HEK293 (cell line): ENCODE results near the gene PRRC2B.

Source experiments
- CTCF ChIA-PET: fragments of 350-600 bp; formaldehyde crosslinking; extraction: SDS; loops from one replicate; lab custom pipeline; 2021; ENCODE audit warnings: antibody characterized with exemption; lab: Yijun Ruan, JAX
- POLR2A ChIA-PET: fragments of 300-600 bp; formaldehyde crosslinking; extraction: SDS; loops from one replicate; lab custom pipeline; 2020; ENCODE audit warnings: antibody characterized with exemption, inconsistent platforms; lab: Yijun Ruan, JAX
- H3K27ac ChIP-seq: fragments of 200-500 bp; sonication (Bioruptor generic); 2 replicates; pipeline ENCODE4 v1.5.1; 2014; ENCODE audit warnings: low read depth, low read length, control low read depth, inconsistent platforms; ENCODE audit errors: extremely low read depth
- H3K36me3 ChIP-seq, 2 experiments: fragments of 200-500 bp in 1 of 2; sonication (Bioruptor generic) in 1 of 2; 1 replicate in 1 of 2; 2 replicates in 1 of 2; pipeline ENCODE4 v1.5.1; 2014 to 2017; ENCODE audit warnings: inconsistent platforms in 2 of 2, low read length in 2 of 2; ENCODE audit not compliant: control insufficient read depth in 2 of 2, insufficient read depth in 1 of 2
- H3K4me1 ChIP-seq: fragments of 200-500 bp; sonication (Bioruptor generic); 2 replicates; pipeline ENCODE4 v1.5.1; 2014; ENCODE audit warnings: mild to moderate bottlenecking, low read length, inconsistent platforms; ENCODE audit not compliant: control insufficient read depth, insufficient read depth
- H3K4me3 ChIP-seq: 2 replicates; pipeline ENCODE4 v1.5.1; 2011; ENCODE audit warnings: low read depth, mild to moderate bottlenecking, control low read depth, low read length, moderate library complexity
- H3K9me3 ChIP-seq: fragments of 200-500 bp; sonication (Bioruptor generic); 2 replicates; pipeline ENCODE4 v1.5.1; 2014; ENCODE audit warnings: low read depth, low read length, inconsistent platforms; ENCODE audit not compliant: control insufficient read depth, insufficient read depth
- ATF2 ChIP-seq: fragments of 450-650 bp; formaldehyde crosslinking; IDR thresholded peaks from 2 replicates; pipeline ENCODE4 v1.5.1; 2016; ENCODE audit warnings: missing biosample characterization, missing genetic modification characterization, low read depth
- BCL11A ChIP-seq: fragments of 450-650 bp; formaldehyde crosslinking; IDR thresholded peaks from 2 replicates; pipeline ENCODE4 v1.5.1; 2016; ENCODE audit warnings: low read depth, missing biosample characterization, missing genetic modification characterization
- ELK4 ChIP-seq: IDR thresholded peaks from 2 replicates; pipeline ENCODE4 v1.6.1; 2011; ENCODE audit warnings: mild to moderate bottlenecking, low read depth, low read length, borderline replicate concordance
- GLI4 ChIP-seq: fragments of 450-650 bp; formaldehyde crosslinking; IDR thresholded peaks from 2 replicates; pipeline ENCODE4 v1.5.1; 2016; ENCODE audit warnings: missing biosample characterization, missing genetic modification characterization
- KLF8 ChIP-seq: fragments of 450-650 bp; formaldehyde crosslinking; IDR thresholded peaks from 2 replicates; pipeline ENCODE4 v1.5.1; 2016; ENCODE audit warnings: missing biosample characterization, missing genetic modification characterization
- SALL2 ChIP-seq: fragments of 450-650 bp; formaldehyde crosslinking; IDR thresholded peaks from 2 replicates; pipeline ENCODE4 v1.5.0; 2017; ENCODE audit warnings: missing biosample characterization, mild to moderate bottlenecking, missing genetic modification characterization, borderline replicate concordance
- SP3 ChIP-seq: fragments of 450-650 bp; formaldehyde crosslinking; IDR thresholded peaks from 2 replicates; pipeline ENCODE4 v1.5.1; 2016; ENCODE audit warnings: missing biosample characterization, missing genetic modification characterization
- ZBTB44 ChIP-seq: fragments of 450-650 bp; IDR thresholded peaks from 2 replicates; pipeline ENCODE4 v1.5.1; 2018; ENCODE audit warnings: missing biosample characterization, mild to moderate bottlenecking, missing genetic modification characterization
- ZBTB7A ChIP-seq: fragments of 450-650 bp; formaldehyde crosslinking; IDR thresholded peaks from 2 replicates; pipeline ENCODE4 v1.5.1; 2016; ENCODE audit warnings: low read depth, missing biosample characterization, missing genetic modification characterization
- ZNF157 ChIP-seq: fragments of 450-650 bp; formaldehyde crosslinking; IDR thresholded peaks from 2 replicates; pipeline ENCODE4 v1.5.1; 2016; ENCODE audit warnings: missing biosample characterization, missing genetic modification characterization
- ZNF211 ChIP-seq: fragments of 450-650 bp; formaldehyde crosslinking; IDR thresholded peaks from 2 replicates; pipeline ENCODE4 v1.5.1; 2016; ENCODE audit warnings: low read depth, missing biosample characterization, missing genetic modification characterization
- ZNF274 ChIP-seq, 2 experiments: fragments of 200-500 bp in 1 of 2; fragments of 450-650 bp in 1 of 2; sonication (Bioruptor generic) in 1 of 2; formaldehyde crosslinking in 1 of 2; IDR thresholded peaks; 2 replicates each; pipeline versions ENCODE4 v1.5.1 to v1.6.1; 2014 to 2016; ENCODE audit warnings: borderline replicate concordance in 1 of 2, inconsistent platforms in 1 of 2, low read length in 1 of 2, missing biosample characterization in 1 of 2, missing genetic modification characterization in 1 of 2
- ZNF311 ChIP-seq: fragments of 450-650 bp; formaldehyde crosslinking; IDR thresholded peaks from 2 replicates; pipeline ENCODE4 v1.5.1; 2017; ENCODE audit warnings: missing biosample characterization, missing genetic modification characterization, borderline replicate concordance
- ZNF354C ChIP-seq: fragments of 450-650 bp; formaldehyde crosslinking; IDR thresholded peaks from 2 replicates; pipeline ENCODE4 v1.5.1; 2016; ENCODE audit warnings: missing biosample characterization, missing genetic modification characterization, low read depth, borderline replicate concordance
- ZNF473 ChIP-seq: fragments of 450-650 bp; formaldehyde crosslinking; IDR thresholded peaks from 2 replicates; pipeline ENCODE4 v1.5.1; 2017; ENCODE audit warnings: missing biosample characterization, missing genetic modification characterization
- ZNF48 ChIP-seq: fragments of 450-650 bp; formaldehyde crosslinking; IDR thresholded peaks from 2 replicates; pipeline ENCODE4 v1.5.1; 2016; ENCODE audit warnings: missing biosample characterization, missing genetic modification characterization
- ZNF585B ChIP-seq: fragments of 450-650 bp; formaldehyde crosslinking; IDR thresholded peaks from 2 replicates; pipeline ENCODE4 v1.5.1; 2016; ENCODE audit warnings: missing biosample characterization, missing genetic modification characterization
- ZNF654 ChIP-seq: fragments of 450-650 bp; formaldehyde crosslinking; IDR thresholded peaks from 2 replicates; pipeline ENCODE4 v1.5.1; 2016; ENCODE audit warnings: low read depth, missing biosample characterization, missing genetic modification characterization
- ZNF677 ChIP-seq: fragments of 450-650 bp; IDR thresholded peaks from 2 replicates; pipeline ENCODE4 v1.5.0; 2018; ENCODE audit warnings: missing biosample characterization, mild to moderate bottlenecking, missing genetic modification characterization, moderate library complexity
- ZSCAN23 ChIP-seq: fragments of 450-650 bp; formaldehyde crosslinking; IDR thresholded peaks from 2 replicates; pipeline ENCODE4 v1.5.1; 2016; ENCODE audit warnings: missing biosample characterization, missing genetic modification characterization
- ZSCAN5A ChIP-seq: fragments of 450-650 bp; formaldehyde crosslinking; IDR thresholded peaks from 2 replicates; pipeline ENCODE4 v1.5.1; 2016; ENCODE audit warnings: missing biosample characterization, missing genetic modification characterization

PRRC2B gene

GRCh38 chr9:131516100-131516499 lies 122.2 kb downstream of the PRRC2B start:
- Histone ChIP-seq H3K4me1 (no peaks in the 10 kb centered on the region), H3K27ac (no peak overlapping the region), H3K4me3 (no peak overlapping the region), H3K9me3 (no peaks in the 10 kb centered on the region), H3K36me3 (peaks cover 9 to 99% of the 10 kb centered on the region in 2 experiments)
- POLR2A ChIA-PET: no interaction called here
- TF ChIP-seq ZSCAN23: no peak
- CTCF ChIA-PET: no interaction called here

GRCh38 chr9:131516930-131517329 lies 123.0 kb downstream of the PRRC2B start:
- H3K9me3 ChIP-seq: no peaks in the 10 kb centered on the region
- no peak overlapping the region for H3K27ac ChIP-seq
- no peak for TF ChIP-seq ZNF157 (tag by site-specific recombination)
- no peak for TF ChIP-seq ZNF354C (tag by site-specific recombination)
- no peak for TF ChIP-seq GLI4 (tag by site-specific recombination)
- no peak for TF ChIP-seq ZNF274 (IDR thresholded peaks at IDR 0.05; ENCODE audit: low read length)
- TF ChIP-seq ZNF274 (tag by site-specific recombination; IDR thresholded peaks at IDR 0.05; ENCODE audit: borderline replicate concordance): no peak
- TF ChIP-seq SP3 (tag by site-specific recombination): no peak
- no peak for TF ChIP-seq ZBTB7A
- TF ChIP-seq ZNF211 (tag by site-specific recombination): no peak
- TF ChIP-seq SALL2 (tag by site-specific recombination): no peak
- TF ChIP-seq ZNF311 (tag by site-specific recombination): no peak
- TF ChIP-seq ZNF654 (tag by site-specific recombination): no peak
- TF ChIP-seq ZSCAN5A: no peak
- TF ChIP-seq ATF2: no peak
- no peak for TF ChIP-seq ZNF48 (tag by site-specific recombination)
- no peak for TF ChIP-seq ZNF677 (tag by site-specific recombination)
- no peak for TF ChIP-seq ZNF585B (tag by site-specific recombination)
- TF ChIP-seq BCL11A (tag by site-specific recombination): no peak
- no peak for TF ChIP-seq ZBTB44 (tag by site-specific recombination)
- no peak for TF ChIP-seq ZNF473 (tag by site-specific recombination)
- TF ChIP-seq ELK4: no peak
- TF ChIP-seq KLF8 (tag by site-specific recombination): no peak
- TF ChIP-seq, all 188 proteins: peak for 0
- ChIA-PET CTCF (interaction anchor here (0.6 kb wide), 1 partner anchor 471 kb away, joined by 4 read pairs; no protein-coding TSS in a partner anchor), POLR2A (no interaction called here)
- no peak overlapping the region for H3K4me3 ChIP-seq
- H3K4me1 ChIP-seq: no peaks in the 10 kb centered on the region
- H3K36me3 ChIP-seq: peaks cover 9 to 99% of the 10 kb centered on the region in 2 experiments
